Spinal cord (tissue), 10 donors: ENCODE measurements around the gene FCHSD2. TPM values are rescaled to one million over a fixed set of nuclear protein-coding genes. Genes with fewer than 3 reads are reported as not detected.
A peak's percentile ranks its signal among the peaks of the same experiment; 100 is the strongest.

ENCODE experiments used
- DNase-seq, 6 donors: peaks; one replicate each; pipeline versions ENCODE4 v3.0.0 to v3.0.0-alpha.2; 2013 to 2015; ENCODE audit warnings: low spot score in 6 of 6, low read depth in 4 of 6
- H3K27ac ChIP-seq: one replicate; pipeline ENCODE4 v1.5.1; 2013; ENCODE audit warnings: low read depth, low read length, control low read depth
- H3K27me3 ChIP-seq: one replicate; pipeline ENCODE4 v1.6.1; 2013; ENCODE audit warnings: low read length; ENCODE audit not compliant: control insufficient read depth, insufficient read depth
- H3K36me3 ChIP-seq: one replicate; pipeline ENCODE4 v1.6.1; 2013; ENCODE audit warnings: low read length; ENCODE audit not compliant: control insufficient read depth, insufficient read depth
- H3K4me1 ChIP-seq: one replicate; pipeline ENCODE4 v1.6.1; 2013; ENCODE audit warnings: low read length; ENCODE audit not compliant: control insufficient read depth, insufficient read depth
- H3K4me3 ChIP-seq: one replicate; pipeline ENCODE4 v1.5.1; 2013; ENCODE audit warnings: low read depth, low read length, control low read depth
- H3K9me3 ChIP-seq: one replicate; pipeline ENCODE4 v1.6.1; 2013; ENCODE audit warnings: low read length; ENCODE audit not compliant: control insufficient read depth, insufficient read depth
- WGBS: methylation state at CpG from one replicate; pipeline ENCODE4 v1.1.5; 2013; ENCODE audit warnings: missing lambda C conversion rate; ENCODE audit not compliant: insufficient coverage; 5-methylcytosine and 5-hydroxymethylcytosine counted together
- polyA plus RNA-seq, 2 donors: library from polyadenylated mRNA; unstranded; fragments of 120-200 nt; gene quantifications; one replicate each; pipeline ENCODE4 v1.2.1, GENCODE V29; 2013; ENCODE audit not compliant: insufficient read length in 2 of 2
- total RNA-seq, 2 donors: library from RNA; depleted of rRNA in 1 of 2; stranded (reverse); fragments of 120-200 nt in 1 of 2; fragments of >200 nt in 1 of 2; gene quantifications; one replicate each; pipeline versions ENCODE4 v1.2.3 to v1.2.4, GENCODE V29; 2013 to 2014
- donor health status: healthy.

FCHSD2 gene
- total and polyA plus RNA-seq, 4 donors: 43.4 to 82.0 (median 58.8) TPM

DNA sequence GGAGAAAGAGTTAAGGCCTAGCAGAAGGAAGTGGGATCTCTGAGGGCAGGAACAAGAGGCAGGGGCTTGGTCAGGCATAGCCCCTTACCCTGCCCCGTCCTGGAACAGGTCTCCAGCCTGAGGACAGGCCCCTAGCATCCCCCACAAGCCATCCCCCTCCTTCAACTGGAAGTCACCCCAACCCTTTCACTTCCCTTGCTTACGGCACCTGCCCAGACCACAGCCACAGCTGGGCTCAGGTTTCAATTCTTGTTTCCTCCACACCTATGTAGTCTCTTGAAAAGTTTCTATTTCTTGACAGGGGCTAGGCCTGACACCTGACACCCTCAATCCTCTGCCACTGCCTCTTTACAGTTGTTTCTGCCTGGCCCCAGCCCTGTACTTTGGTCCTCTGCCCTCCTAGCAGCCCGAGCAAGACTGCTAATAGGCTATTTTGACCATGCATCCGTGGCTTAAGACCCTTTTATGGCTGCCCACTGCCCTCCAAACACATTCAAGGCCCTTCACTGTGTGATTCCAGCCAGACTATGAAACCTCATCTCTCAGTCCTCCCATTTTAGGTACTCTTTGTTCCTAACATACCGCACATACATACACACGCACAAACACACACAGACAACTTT, 10.9 kb upstream of the FCHSD2 start:
- Histone ChIP-seq H3K27ac (no peak overlapping the region), H3K4me1 (peaks cover 8% of the 10 kb centered on the region), H3K4me3 (no peak overlapping the region), H3K36me3 (no peaks in the 10 kb centered on the region), H3K27me3 (no peaks in the 10 kb centered on the region), H3K9me3 (no peaks in the 10 kb centered on the region)
- WGBS: 77% methylated on average over 6 of the region's 6 CpGs
- no peak for DNase-seq

DNA sequence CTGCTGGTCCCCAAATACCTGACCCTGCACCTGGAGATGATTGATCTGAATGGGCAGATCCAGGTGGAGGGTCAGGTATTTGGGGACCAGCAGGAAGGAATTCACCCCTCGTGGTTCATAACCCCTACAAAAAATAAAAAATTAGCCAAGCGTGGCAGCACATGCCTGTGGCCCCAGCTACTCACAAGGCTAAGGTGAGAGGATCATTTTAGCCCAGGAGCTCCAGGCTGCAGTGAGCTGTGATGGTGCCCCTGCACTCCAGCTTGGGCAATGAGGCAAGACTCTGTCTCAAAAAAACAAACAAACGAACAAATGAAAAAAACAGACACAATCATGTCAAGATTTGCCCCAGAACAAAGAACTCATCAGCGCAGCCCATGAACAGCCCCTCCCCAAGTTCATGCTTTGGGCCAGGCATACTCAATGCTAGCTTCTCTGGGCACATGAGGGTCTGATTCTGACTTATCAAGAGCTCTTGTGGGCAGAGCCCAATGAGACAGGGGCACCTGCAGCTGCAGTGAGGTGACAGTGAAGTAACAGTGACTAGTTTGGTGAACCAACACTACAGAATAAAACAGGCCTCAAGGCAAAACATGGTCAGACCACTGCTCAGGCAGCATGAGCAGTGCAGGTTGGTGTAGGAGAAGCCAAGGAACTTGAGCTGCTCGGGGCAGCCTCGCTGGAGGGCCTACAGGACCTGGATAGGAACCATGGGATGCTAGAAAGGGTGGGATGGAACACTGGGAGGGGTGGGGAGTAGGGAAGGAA, 10.2 kb upstream of the FCHSD2 start:
- H3K4me3 ChIP-seq: no peak overlapping the region
- no peaks in the 10 kb centered on the region for H3K9me3 ChIP-seq
- H3K27ac ChIP-seq: no peak overlapping the region
- no peak for DNase-seq
- no peaks in the 10 kb centered on the region for H3K27me3 ChIP-seq
- peaks cover 9% of the 10 kb centered on the region for H3K4me1 ChIP-seq
- 81% methylated on average over 4 of the region's 6 CpGs for WGBS
- no peaks in the 10 kb centered on the region for H3K36me3 ChIP-seq

DNA sequence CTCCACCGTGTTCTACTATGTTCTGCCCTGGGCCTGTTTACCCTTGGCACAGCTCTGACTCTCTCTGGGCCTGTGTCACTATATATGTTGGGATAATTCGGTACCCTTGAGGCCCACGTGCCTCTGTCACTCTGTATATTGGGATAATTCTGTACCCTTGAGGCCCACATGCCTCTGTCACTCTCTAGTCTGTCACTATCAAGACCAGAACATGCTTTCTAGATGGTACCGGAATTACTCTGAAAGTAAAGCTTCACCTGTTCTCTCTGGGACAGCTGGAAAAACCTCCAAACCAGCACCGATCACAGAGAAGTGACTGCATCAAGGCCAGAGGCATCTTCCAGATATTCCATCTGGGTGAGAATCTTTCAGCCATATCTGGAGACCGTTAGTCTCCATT, 9.3 kb upstream of the FCHSD2 start:
- WGBS: 89% methylated on average over 4 of the region's 6 CpGs
- no peak overlapping the region for H3K27ac ChIP-seq
- no peak overlapping the region for H3K4me3 ChIP-seq
- no peaks in the 10 kb centered on the region for H3K9me3 ChIP-seq
- H3K4me1 ChIP-seq: peaks cover 9% of the 10 kb centered on the region
- no peak for DNase-seq
- no peaks in the 10 kb centered on the region for H3K36me3 ChIP-seq
- H3K27me3 ChIP-seq: no peaks in the 10 kb centered on the region

DNA sequence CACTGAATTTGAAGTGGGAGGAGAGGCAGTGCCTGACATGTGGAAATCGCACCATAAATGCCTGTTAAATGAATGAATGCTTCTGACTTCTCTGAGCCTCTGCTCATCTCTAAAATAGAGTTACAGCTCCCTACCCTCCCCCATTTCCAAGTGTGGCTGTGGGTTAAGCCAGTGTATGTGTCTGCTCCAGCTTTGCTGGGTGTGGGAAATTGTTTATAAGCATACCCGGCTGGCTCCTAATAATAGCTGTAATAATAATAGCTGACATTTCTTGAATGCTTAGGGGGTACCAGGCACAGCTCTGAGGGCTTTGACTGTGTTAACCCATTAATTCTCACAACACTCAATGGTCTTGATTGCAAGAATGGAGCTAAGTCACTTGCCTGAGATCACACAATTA, 7.0 kb upstream of the FCHSD2 start:
- peak in 1 of 6 donors; percentile 16 for DNase-seq
- Histone ChIP-seq H3K4me1 (peaks cover 9% of the 10 kb centered on the region), H3K4me3 (no peak overlapping the region), H3K36me3 (no peaks in the 10 kb centered on the region), H3K27me3 (no peaks in the 10 kb centered on the region), H3K9me3 (no peaks in the 10 kb centered on the region), H3K27ac (no peak overlapping the region)
- no CpG with 5 or more reads among the region's 2 CpGs for WGBS

DNA sequence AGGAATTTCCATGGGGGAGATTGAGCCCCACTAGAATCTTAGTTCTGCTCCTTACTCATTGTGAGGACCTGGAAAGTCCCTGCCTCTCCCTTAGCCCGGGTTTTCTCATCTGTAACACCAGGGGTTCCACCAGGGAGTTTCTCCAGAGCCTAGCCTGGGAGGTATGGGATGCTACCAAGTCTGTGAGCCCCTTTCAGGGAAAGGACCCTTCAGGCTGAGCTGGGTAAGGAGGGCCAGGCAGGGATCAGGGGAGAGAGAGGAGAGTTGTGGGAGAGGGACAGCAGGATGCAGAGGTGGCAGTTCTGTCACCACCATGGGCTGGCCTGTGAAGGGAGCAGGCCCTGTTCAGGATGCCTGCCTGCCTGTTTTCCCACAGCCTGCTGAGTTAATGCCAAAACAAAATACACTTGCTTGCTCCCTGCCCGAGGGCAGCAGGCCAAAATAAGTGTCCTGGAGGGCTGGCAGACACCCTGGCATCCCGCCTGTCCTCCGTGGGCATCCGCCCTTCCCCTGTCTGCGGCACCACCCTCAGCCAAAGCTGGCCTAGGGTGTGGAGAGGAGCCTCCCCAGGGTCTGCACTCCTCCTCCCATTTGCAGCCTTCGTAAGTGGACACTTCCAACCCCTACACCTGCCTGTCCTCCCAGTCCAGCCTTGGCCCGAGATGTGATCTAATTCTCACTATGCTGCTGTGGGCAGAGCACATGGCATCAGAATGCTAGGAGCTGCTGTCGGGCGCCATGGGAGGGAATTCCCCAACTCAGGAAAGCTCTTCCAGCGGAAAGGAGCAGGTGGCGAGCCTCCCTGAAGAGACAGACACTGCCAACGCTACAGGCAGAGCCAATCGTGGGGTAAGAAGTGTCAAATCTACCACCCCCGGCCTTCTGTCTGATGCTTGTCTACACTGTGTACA, 5.9 kb upstream of the FCHSD2 start:
- Histone ChIP-seq H3K27ac (no peak overlapping the region), H3K9me3 (no peaks in the 10 kb centered on the region), H3K4me3 (no peak overlapping the region), H3K4me1 (peaks cover 18% of the 10 kb centered on the region), H3K27me3 (no peaks in the 10 kb centered on the region), H3K36me3 (no peaks in the 10 kb centered on the region)
- DNase-seq: peak in 2 of 6 donors; percentile 48 to 82
- WGBS: 52% methylated on average over 11 of the region's 15 CpGs

DNA sequence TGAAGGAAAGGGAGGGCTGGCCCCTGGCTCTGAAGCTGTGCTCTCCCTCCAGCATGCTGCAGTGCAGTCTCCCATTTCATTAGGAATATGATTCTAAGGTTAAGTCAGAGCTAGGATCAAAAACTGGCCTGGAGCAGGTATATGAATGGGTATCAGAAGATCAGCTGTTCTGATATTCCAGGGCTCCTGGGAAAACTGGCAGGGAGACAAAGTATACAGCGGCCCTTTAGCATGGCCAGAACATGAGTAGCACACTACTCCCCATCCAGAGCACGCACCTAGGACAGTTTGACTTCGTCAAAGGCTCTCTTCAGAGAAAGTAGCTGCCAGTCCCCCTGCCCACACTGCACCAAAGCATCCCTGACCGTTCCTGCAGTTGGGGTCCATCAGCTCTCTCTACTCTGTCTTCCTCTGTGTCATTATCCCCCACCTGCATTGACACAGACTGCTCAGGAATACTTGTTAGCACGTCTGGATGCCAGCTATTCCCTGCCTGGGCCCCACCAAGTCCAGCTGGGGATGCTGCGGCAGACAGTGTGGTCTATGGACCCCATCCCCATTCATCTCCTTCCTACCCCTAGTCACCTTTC, 4.0 kb upstream of the FCHSD2 start:
- no peak for DNase-seq
- no peaks in the 10 kb centered on the region for H3K36me3 ChIP-seq
- no peaks in the 10 kb centered on the region for H3K27me3 ChIP-seq
- H3K4me3 ChIP-seq: no peak overlapping the region
- peaks cover 25% of the 10 kb centered on the region for H3K4me1 ChIP-seq
- WGBS: 90% methylated on average over 6 of the region's 6 CpGs
- no peak overlapping the region for H3K27ac ChIP-seq
- H3K9me3 ChIP-seq: no peaks in the 10 kb centered on the region

DNA sequence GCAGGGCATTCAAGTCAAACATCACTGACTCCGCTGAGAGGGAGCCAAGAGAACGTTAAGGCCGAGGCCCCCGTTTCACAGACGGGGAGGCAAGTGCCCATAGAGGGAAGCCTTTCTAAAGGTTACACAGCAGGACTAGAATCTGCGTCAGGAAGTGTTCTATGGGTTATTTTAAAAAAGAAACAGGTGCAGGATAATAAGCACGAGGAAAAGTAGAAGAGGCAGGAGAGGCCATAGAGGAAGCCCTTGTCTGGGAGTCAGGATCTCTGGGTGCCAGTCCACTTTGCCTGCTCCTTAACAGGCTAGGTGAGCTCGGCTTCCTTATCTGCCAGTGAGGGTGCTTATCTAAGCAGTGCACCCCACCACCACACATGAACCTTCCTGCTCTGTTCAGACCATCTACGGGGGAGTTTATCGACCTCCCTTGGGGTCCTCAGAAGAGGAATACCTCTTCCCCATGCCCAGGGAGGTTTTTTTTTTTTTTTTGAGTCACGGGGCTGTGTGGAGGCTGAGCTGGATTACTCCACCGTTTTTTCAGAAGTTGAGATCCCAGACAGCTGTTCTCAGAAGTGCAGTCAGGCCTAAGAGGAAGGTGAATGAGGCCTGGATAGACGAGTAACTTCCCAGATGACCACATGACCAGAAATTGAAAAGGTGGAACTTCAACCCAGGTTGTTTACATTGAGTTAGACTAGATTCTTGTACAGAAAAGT, 1.2 kb upstream of the FCHSD2 start:
- WGBS: 4% methylated on average over 8 of the region's 13 CpGs
- H3K4me3 ChIP-seq: peak overlapping the region; percentile 47
- H3K4me1 ChIP-seq: peaks cover 32% of the 10 kb centered on the region
- peak in 2 of 6 donors; percentile 18 to 64 for DNase-seq
- no peaks in the 10 kb centered on the region for H3K36me3 ChIP-seq
- H3K27ac ChIP-seq: peak overlapping the region; percentile 94
- no peaks in the 10 kb centered on the region for H3K27me3 ChIP-seq
- H3K9me3 ChIP-seq: no peaks in the 10 kb centered on the region

DNA sequence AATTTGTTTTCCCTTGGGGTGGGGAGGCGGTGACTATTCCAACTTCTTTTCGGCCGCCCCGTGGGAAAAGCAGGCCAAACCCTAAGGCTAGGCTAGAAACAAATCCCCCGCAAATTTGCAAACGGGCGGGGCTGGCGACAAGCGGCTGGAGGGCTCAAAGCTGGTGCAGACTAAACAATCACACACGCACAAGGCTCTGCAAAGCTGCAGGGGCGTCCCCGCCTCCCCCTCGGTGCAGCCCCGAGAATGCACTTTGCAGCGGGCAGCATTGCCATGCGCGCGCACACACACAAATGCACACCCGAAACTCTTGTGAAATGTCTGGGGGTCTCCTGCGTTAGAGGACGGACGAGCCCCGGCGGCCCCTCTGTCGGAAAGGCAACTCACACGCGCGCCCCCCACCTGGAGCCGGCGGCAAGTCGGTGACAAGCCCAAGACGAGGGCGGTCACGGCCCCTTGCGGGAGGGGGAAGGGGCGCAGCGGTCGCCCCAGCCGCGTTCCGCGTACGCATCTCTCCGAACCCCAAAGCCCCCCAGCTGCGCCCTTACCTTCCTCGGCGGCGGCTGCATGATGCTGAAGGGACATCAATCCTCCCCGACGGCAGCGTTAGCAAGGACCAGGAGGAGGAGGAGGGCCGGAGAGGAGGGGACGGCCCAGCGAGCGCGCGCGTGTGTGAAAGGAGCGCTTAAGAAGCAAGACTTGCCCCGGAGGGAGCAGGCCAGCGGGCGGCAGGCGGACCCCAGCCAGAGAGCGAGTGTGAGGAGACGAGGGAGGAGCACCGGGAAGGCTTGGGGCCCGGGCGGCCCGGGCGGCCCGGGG, 600 bp downstream of the FCHSD2 start:
- peaks cover 25% of the 10 kb centered on the region for H3K4me1 ChIP-seq
- DNase-seq: peak in 5 of 6 donors; percentile 52 to 89 (median 59)
- WGBS: 0% methylated on average over 58 of the region's 71 CpGs
- no peaks in the 10 kb centered on the region for H3K9me3 ChIP-seq
- H3K36me3 ChIP-seq: no peaks in the 10 kb centered on the region
- peak overlapping the region; percentile 94 for H3K27ac ChIP-seq
- H3K4me3 ChIP-seq: peak overlapping the region; percentile 90
- H3K27me3 ChIP-seq: no peaks in the 10 kb centered on the region
